Activated CD8-positive, alpha-beta memory T cell treated with anti-CD3 and anti-CD28 coated beads, Interleukin-2, amount 10 ng/mL, durations not matched to agents 7 days and 5 days (primary cell): ENCODE data around the gene VIPR2. TPM values are rescaled to one million over a fixed set of nuclear protein-coding genes. Genes with fewer than 3 reads are reported as not detected.

Experiments
- ATAC-seq: fragments of 150-1000 bp; cut with Tn5 transposase; one replicate; pipeline ENCODE4 v1.10.0; 2021; ENCODE audit warnings: moderate library complexity
- CTCF ChIA-PET: fragments of 350-600 bp; sonication (Branson Sonifier 250); formaldehyde crosslinking; loops from one replicate; lab custom pipeline; 2021; ENCODE audit warnings: antibody characterized with exemption; lab: Charles Lee
- DNase-seq: peaks from one replicate; pipeline ENCODE4 v3.0.0-alpha.2; 2020
- H3K27ac Mint-ChIP-seq: one replicate; pipeline ENCODE4 v1.8.0; 2021; ENCODE audit warnings: mild to moderate bottlenecking, mixed read lengths
- H3K27me3 Mint-ChIP-seq: one replicate; pipeline ENCODE4 v1.8.0; 2021; ENCODE audit warnings: mixed read lengths
- H3K36me3 Mint-ChIP-seq: one replicate; pipeline ENCODE4 v1.8.0; 2021; ENCODE audit warnings: mild to moderate bottlenecking, mixed read lengths
- H3K4me1 Mint-ChIP-seq: one replicate; pipeline ENCODE4 v1.8.0; 2021; ENCODE audit warnings: mixed read lengths
- H3K4me3 Mint-ChIP-seq: one replicate; pipeline ENCODE4 v1.8.0; 2021; ENCODE audit warnings: mild to moderate bottlenecking, moderate library complexity, mixed read lengths
- H3K9me3 Mint-ChIP-seq: one replicate; pipeline ENCODE4 v1.8.0; 2022; ENCODE audit warnings: low read depth, mixed read lengths
- total RNA-seq, 2 experiments: library from RNA; stranded (reverse); gene quantifications; one replicate each; pipeline ENCODE4 v1.2.3, GENCODE V29; 2021

Gene VIPR2
- total RNA-seq, 2 experiments from 2014 or later: 0.05 TPM; not detected in 1

GRCh38 chr7:158979023-158979529 lies 165.6 kb downstream of the VIPR2 start:
- DNase-seq: no peak
- no peak overlapping the region for H3K4me3 Mint-ChIP-seq
- peaks cover 17% of the 10 kb centered on the region for H3K4me1 Mint-ChIP-seq
- peaks cover 13% of the 10 kb centered on the region for H3K9me3 Mint-ChIP-seq
- H3K36me3 Mint-ChIP-seq: peaks cover 4% of the 10 kb centered on the region
- no peaks in the 10 kb centered on the region for H3K27me3 Mint-ChIP-seq
- no peak overlapping the region for H3K27ac Mint-ChIP-seq
- no peak for ATAC-seq
- CTCF ChIA-PET: no interaction called here
